GM23338 (cell line): ENCODE measurements around the gene EPG5.

ENCODE experiments used
- CREB1 ChIP-seq: fragments of 250-450 bp; sonication (Bioruptor Pico); IDR thresholded peaks from 2 replicates; pipeline ENCODE4 v1.5.0; 2020; ENCODE audit warnings: low read depth, mild to moderate bottlenecking, moderate library complexity
- CTCF ChIP-seq, 2 experiments: fragments of 200-600 bp in 1 of 2; sonication (generic) in 1 of 2; conservative IDR thresholded peaks; 2 replicates each; pipeline versions ENCODE4 v1.5.1 to v1.6.1; 2016 to 2017; ENCODE audit warnings: antibody characterized with exemption in 2 of 2, low read depth in 2 of 2, mild to moderate bottlenecking in 2 of 2, moderate library complexity in 1 of 2
- EZH2 ChIP-seq: fragments of 200-600 bp; sonication (generic); IDR thresholded peaks from one replicate; pipeline ENCODE4 v1.8.0; 2017; ENCODE audit warnings: antibody characterized with exemption, mild to moderate bottlenecking, low read depth; ENCODE audit not compliant: unreplicated experiment
- EZH2phosphoT487 ChIP-seq: fragments of 200-600 bp; sonication (generic); IDR thresholded peaks from one replicate; pipeline ENCODE4 v1.8.1; 2018; ENCODE audit warnings: antibody characterized with exemption; ENCODE audit not compliant: unreplicated experiment
- JUNB ChIP-seq: IDR thresholded peaks from one replicate; pipeline ENCODE4 v1.6.1; 2016; ENCODE audit warnings: antibody characterized with exemption; ENCODE audit not compliant: unreplicated experiment
- POLR2AphosphoS5 ChIP-seq: IDR thresholded peaks from 2 replicates; pipeline ENCODE4 v1.6.1; 2016; ENCODE audit warnings: antibody characterized with exemption, low read depth
- STAT1 ChIP-seq: IDR thresholded peaks from one replicate; pipeline ENCODE4 v1.6.1; 2016; ENCODE audit warnings: antibody characterized with exemption; ENCODE audit not compliant: unreplicated experiment
- ZNF114 ChIP-seq: fragments of 250-450 bp; sonication (Bioruptor Pico); IDR thresholded peaks from 2 replicates; pipeline ENCODE4 v1.5.0; 2020; ENCODE audit warnings: mild to moderate bottlenecking, moderate library complexity
- TF ChIP-seq, protein P1 (sequence below): IDR thresholded peaks from one replicate; pipeline ENCODE4 v1.6.1; 2018; ENCODE audit warnings: antibody characterized with exemption; ENCODE audit not compliant: unreplicated experiment

DNA sequence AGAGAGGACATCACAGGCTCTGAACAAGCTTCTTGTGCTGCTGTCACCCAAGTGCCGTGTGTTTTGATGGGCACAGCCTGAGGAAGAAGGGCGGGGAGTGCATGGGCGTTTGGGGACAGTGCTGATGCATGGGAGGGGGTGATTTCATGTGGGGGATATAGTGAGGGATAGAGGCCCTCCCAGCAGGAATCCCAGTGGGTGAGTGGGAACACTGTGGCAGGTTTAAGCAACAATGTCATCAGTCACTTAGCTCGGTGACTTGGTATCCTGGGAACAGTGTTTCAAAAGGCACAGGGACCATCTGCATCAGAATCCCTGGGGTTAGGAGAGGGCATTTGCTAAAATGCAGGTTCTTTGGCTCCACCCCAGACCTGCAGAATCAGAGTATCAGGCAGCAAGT is 141.0 kb downstream of the EPG5 start:
- TF ChIP-seq EZH2 (no peak), CTCF (conservative IDR thresholded peaks at IDR 0.05; ENCODE audit: low read depth in 2 of 2) (no peak), JUNB (no peak), POLR2AphosphoS5 (no peak), EZH2phosphoT487 (no peak), CREB1 (CRISPR knock-in tag) (no peak), ZNF114 (CRISPR knock-in tag) (no peak), STAT1 (no peak)
- TF ChIP-seq, protein P1, sequence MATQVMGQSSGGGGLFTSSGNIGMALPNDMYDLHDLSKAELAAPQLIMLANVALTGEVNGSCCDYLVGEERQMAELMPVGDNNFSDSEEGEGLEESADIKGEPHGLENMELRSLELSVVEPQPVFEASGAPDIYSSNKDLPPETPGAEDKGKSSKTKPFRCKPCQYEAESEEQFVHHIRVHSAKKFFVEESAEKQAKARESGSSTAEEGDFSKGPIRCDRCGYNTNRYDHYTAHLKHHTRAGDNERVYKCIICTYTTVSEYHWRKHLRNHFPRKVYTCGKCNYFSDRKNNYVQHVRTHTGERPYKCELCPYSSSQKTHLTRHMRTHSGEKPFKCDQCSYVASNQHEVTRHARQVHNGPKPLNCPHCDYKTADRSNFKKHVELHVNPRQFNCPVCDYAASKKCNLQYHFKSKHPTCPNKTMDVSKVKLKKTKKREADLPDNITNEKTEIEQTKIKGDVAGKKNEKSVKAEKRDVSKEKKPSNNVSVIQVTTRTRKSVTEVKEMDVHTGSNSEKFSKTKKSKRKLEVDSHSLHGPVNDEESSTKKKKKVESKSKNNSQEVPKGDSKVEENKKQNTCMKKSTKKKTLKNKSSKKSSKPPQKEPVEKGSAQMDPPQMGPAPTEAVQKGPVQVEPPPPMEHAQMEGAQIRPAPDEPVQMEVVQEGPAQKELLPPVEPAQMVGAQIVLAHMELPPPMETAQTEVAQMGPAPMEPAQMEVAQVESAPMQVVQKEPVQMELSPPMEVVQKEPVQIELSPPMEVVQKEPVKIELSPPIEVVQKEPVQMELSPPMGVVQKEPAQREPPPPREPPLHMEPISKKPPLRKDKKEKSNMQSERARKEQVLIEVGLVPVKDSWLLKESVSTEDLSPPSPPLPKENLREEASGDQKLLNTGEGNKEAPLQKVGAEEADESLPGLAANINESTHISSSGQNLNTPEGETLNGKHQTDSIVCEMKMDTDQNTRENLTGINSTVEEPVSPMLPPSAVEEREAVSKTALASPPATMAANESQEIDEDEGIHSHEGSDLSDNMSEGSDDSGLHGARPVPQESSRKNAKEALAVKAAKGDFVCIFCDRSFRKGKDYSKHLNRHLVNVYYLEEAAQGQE, result no peak
